CD4-positive, alpha-beta T cell treated with Interleukin-6 for 4 hours (primary cell): Measurements from ENCODE around the gene KCNF1.
"Not testable (repeated sequence)": the region's sequence is repeated elsewhere in the genome, so short reads cannot be mapped to it uniquely, and the experiment has no call there.

ENCODE experiments used
- DNase-seq: peaks from one replicate; pipeline ENCODE4 v3.0.0-alpha.2; 2020; ENCODE audit warnings: mixed read lengths

Gene KCNF1

GRCh38 chr2:10947005-10947440 is 35.3 kb downstream of the KCNF1 start:
- no peak for DNase-seq

GRCh38 chr2:10947446-10948187 is 35.9 kb downstream of the KCNF1 start:
- no peak for DNase-seq

GRCh38 chr2:10948188-10948564 is 36.4 kb downstream of the KCNF1 start:
- no peak for DNase-seq

GRCh38 chr2:10948606-10949230 is 37.0 kb downstream of the KCNF1 start:
- DNase-seq = no peak

- DNase-seq = no peak
Measured at GRCh38 chr2:10949835-10950234, 38.1 kb downstream of the KCNF1 start.

GRCh38 chr2:10951558-10952414 is 40.1 kb downstream of the KCNF1 start:
- DNase-seq = no peak

- DNase-seq = no peak
Measured at GRCh38 chr2:10954416-10954815, 42.7 kb downstream of the KCNF1 start.

GRCh38 chr2:10954856-10955818 is 43.4 kb downstream of the KCNF1 start:
- no peak for DNase-seq

- no peak for DNase-seq
Measured at GRCh38 chr2:10956006-10956790, 44.5 kb downstream of the KCNF1 start.

- DNase-seq = no peak
Measured at GRCh38 chr2:10957391-10957790, 45.7 kb downstream of the KCNF1 start.

GRCh38 chr2:10958452-10958851 is 46.7 kb downstream of the KCNF1 start:
- not testable (repeated sequence) for DNase-seq

- no peak for DNase-seq
Measured at GRCh38 chr2:10960606-10961489, 49.1 kb downstream of the KCNF1 start.

GRCh38 chr2:10961490-10961875 is 49.7 kb downstream of the KCNF1 start:
- no peak for DNase-seq

GRCh38 chr2:10962004-10962403 is 50.3 kb downstream of the KCNF1 start:
- DNase-seq = no peak

- DNase-seq = no peak
Measured at GRCh38 chr2:10963155-10963554, 51.4 kb downstream of the KCNF1 start.
